Subcutaneous adipose tissue (tissue), 4 donors: ENCODE data around the gene PAFAH1B1. TPM values are rescaled to one million over a fixed set of nuclear protein-coding genes. Genes with fewer than 3 reads are reported as not detected.

Source experiments
- CTCF ChIP-seq: fragments of 450-650 bp; IDR thresholded peaks from one replicate; pipeline ENCODE4 v1.5.1; 2016; ENCODE audit warnings: low read depth, mild to moderate bottlenecking, control low read depth, antibody characterized with exemption, moderate library complexity
- total RNA-seq, 4 donors: library from RNA; depleted of rRNA; stranded (reverse); fragments of >200 nt; gene quantifications; one replicate each; pipeline ENCODE4 v1.1.0, GENCODE V29; 2016

Gene PAFAH1B1
- total RNA-seq, result 100 to 1,000 TPM; 102 to 145 (median 138) TPM

GRCh38 chr17:2592971-2593820 is at the start of gene PAFAH1B1:
Gene PAFAH1B1, plus strand, starts transcription at chr17:2593654. Its CDS starts 44,635 bp downstream, at chr17:2638289.
- no peak for TF ChIP-seq CTCF

- TF ChIP-seq CTCF, result no peak
Observed at GRCh38 chr17:2545393-2545792, 48.1 kb upstream of the PAFAH1B1 start.

- no peak for TF ChIP-seq CTCF
Observed at GRCh38 chr17:2547176-2547575, 46.3 kb upstream of the PAFAH1B1 start.

- no peak for TF ChIP-seq CTCF
Observed at GRCh38 chr17:2549392-2550211, 43.9 kb upstream of the PAFAH1B1 start.

GRCh38 chr17:2551493-2551892 is 42.0 kb upstream of the PAFAH1B1 start:
- no peak for TF ChIP-seq CTCF

- no peak for TF ChIP-seq CTCF
Observed at GRCh38 chr17:2551928-2552327, 41.5 kb upstream of the PAFAH1B1 start.

GRCh38 chr17:2560658-2561057 is 32.8 kb upstream of the PAFAH1B1 start:
- no peak for TF ChIP-seq CTCF
